ENCODE measurements around the gene PLPP3.

Gene PLPP3

GRCh38 chr1:56496821-56497772 lies 82.3 kb downstream of the PLPP3 start (continued):
- TF ChIP-seq PRDM6 (tag by site-specific recombination; IDR thresholded peaks at IDR 0.05), result peak; percentile 87
- no peak for TF ChIP-seq ZBTB48 (tag by site-specific recombination; IDR thresholded peaks at IDR 0.05)
- TF ChIP-seq ZNF354C (tag by site-specific recombination; IDR thresholded peaks at IDR 0.05; ENCODE audit: borderline replicate concordance, low read depth), result no peak
- 0 out of 2 replicates have a peak, but pooled peaks have one; percentile 9 for TF ChIP-seq PRDM4 (tag by site-specific recombination; IDR thresholded peaks at IDR 0.05)
- no peak for TF ChIP-seq ZNF24 (tag by site-specific recombination; IDR thresholded peaks at IDR 0.05)

- peaks cover 0 to 29% of the 10 kb centered on the region in 2 experiments; a peak in 1 of 3 replicates for H3K36me3 ChIP-seq (ENCODE audit: control insufficient read depth in 2 of 2, insufficient read depth in 1 of 2, low read length in 2 of 2)
- ChIA-PET CTCF (no interaction called here), POLR2A (interaction anchor here (0.7 kb wide), 1 partner anchor 1068 kb away, joined by 3 read pairs; no protein-coding TSS in a partner anchor)
- H3K27ac ChIP-seq (ENCODE audit: extremely low read depth, low read depth, low read length), result no peak overlapping the region
- no peaks in the 10 kb centered on the region for H3K9me3 ChIP-seq (ENCODE audit: control insufficient read depth, insufficient read depth, low read depth, low read length)
- TF ChIP-seq IKZF3 (tag by site-specific recombination; IDR thresholded peaks at IDR 0.05) (no peak), ZNF549 (tag by site-specific recombination; IDR thresholded peaks at IDR 0.05) (no peak), ZNF785 (tag by site-specific recombination; IDR thresholded peaks at IDR 0.05) (no peak), ZNF585B (tag by site-specific recombination; IDR thresholded peaks at IDR 0.05) (no peak), ZNF184 (tag by site-specific recombination; IDR thresholded peaks at IDR 0.05) (no peak), ZBTB44 (tag by site-specific recombination; IDR thresholded peaks at IDR 0.05) (no peak), ZNF501 (tag by site-specific recombination; IDR thresholded peaks at IDR 0.05) (no peak), ATF2 (tag by site-specific recombination; IDR thresholded peaks at IDR 0.05; ENCODE audit: low read depth) (no peak), KLF16 (tag by site-specific recombination; IDR thresholded peaks at IDR 0.05) (no peak)
- peaks cover 13% of the 10 kb centered on the region; the same call in 1 of the 2 replicates for H3K4me1 ChIP-seq (ENCODE audit: control insufficient read depth, insufficient read depth, low read length)
- no peak overlapping the region for H3K4me3 ChIP-seq (ENCODE audit: low read depth, low read length)
Measured at GRCh38 chr1:56496158-56496557, 83.2 kb downstream of the PLPP3 start.

- POLR2A ChIA-PET, result no interaction called here
- Histone ChIP-seq H3K27ac (ENCODE audit: extremely low read depth, low read depth, low read length) (no peak overlapping the region), H3K36me3 (ENCODE audit: control insufficient read depth in 2 of 2, insufficient read depth in 1 of 2, low read length in 2 of 2) (peaks cover 0 to 29% of the 10 kb centered on the region in 2 experiments; a peak in 1 of 3 replicates), H3K4me3 (ENCODE audit: low read depth, low read length) (no peak overlapping the region), H3K4me1 (ENCODE audit: control insufficient read depth, insufficient read depth, low read length) (peaks cover 13% of the 10 kb centered on the region; the same call in 1 of the 2 replicates), H3K9me3 (ENCODE audit: control insufficient read depth, insufficient read depth, low read depth, low read length) (no peaks in the 10 kb centered on the region)
- CTCF ChIA-PET, result no interaction called here
- TF ChIP-seq ZNF658 (tag by site-specific recombination; IDR thresholded peaks at IDR 0.05) (no peak), ZEB2 (tag by site-specific recombination; IDR thresholded peaks at IDR 0.05) (no peak), ZBTB10 (tag by site-specific recombination; IDR thresholded peaks at IDR 0.05) (no peak), MZF1 (tag by site-specific recombination; IDR thresholded peaks at IDR 0.05; ENCODE audit: borderline replicate concordance) (no peak), ZNF146 (tag by site-specific recombination; IDR thresholded peaks at IDR 0.05) (no peak), REPIN1 (tag by site-specific recombination; IDR thresholded peaks at IDR 0.05; ENCODE audit: low read depth) (no peak), ZNF248 (tag by site-specific recombination; IDR thresholded peaks at IDR 0.05) (no peak), ZNF596 (tag by site-specific recombination; IDR thresholded peaks at IDR 0.05) (no peak), ZNF558 (tag by site-specific recombination; IDR thresholded peaks at IDR 0.05) (no peak)
Measured at GRCh38 chr1:56495538-56495937, 83.8 kb downstream of the PLPP3 start.

All from HEK293 (cell line).